Suprapubic skin (tissue), 4 donors: ENCODE results near the gene AKAP12.

ENCODE experiments used
- CTCF ChIP-seq, 2 donors: fragments of 200-600 bp in 1 of 2; fragments of 450-650 bp in 1 of 2; sonication (generic) in 1 of 2; IDR thresholded peaks; one replicate each; pipeline ENCODE4 v1.5.1; 2016 to 2019; ENCODE audit warnings: antibody characterized with exemption in 2 of 2, mild to moderate bottlenecking in 1 of 2, moderate library complexity in 1 of 2
- EP300 ChIP-seq: sonication (generic); formaldehyde crosslinking; IDR thresholded peaks from one replicate; pipeline ENCODE4 v1.6.1; 2017; ENCODE audit warnings: antibody characterized with exemption
- POLR2A ChIP-seq, 2 donors: fragments of 450-650 bp; IDR thresholded peaks; one replicate each; pipeline ENCODE4 v1.6.1; 2017; ENCODE audit warnings: antibody characterized with exemption in 2 of 2, mild to moderate bottlenecking in 2 of 2, moderate library complexity in 2 of 2
- POLR2AphosphoS5 ChIP-seq, 3 donors: sonication (generic); formaldehyde crosslinking; IDR thresholded peaks; one replicate each; pipeline ENCODE4 v1.6.1; 2017; ENCODE audit warnings: antibody characterized with exemption in 3 of 3

GRCh38 chr6:151389618-151390275, 150.0 kb downstream of the AKAP12 start:
- TF ChIP-seq POLR2A (IDR thresholded peaks at IDR 0.05) (peak in 1 of 2 donors; percentile 62), CTCF (IDR thresholded peaks at IDR 0.05) (no peak), EP300 (no peak), POLR2AphosphoS5 (IDR thresholded peaks at IDR 0.05) (peak in 2 of 3 donors; percentile 7 to 60)
